HEK293 (cell line): ENCODE data around the gene ASIC4.

Source experiments
- CTCF ChIA-PET: fragments of 350-600 bp; formaldehyde crosslinking; extraction: SDS; loops from one replicate; lab custom pipeline; 2021; ENCODE audit warnings: antibody characterized with exemption; lab: Yijun Ruan, JAX
- POLR2A ChIA-PET: fragments of 300-600 bp; formaldehyde crosslinking; extraction: SDS; loops from one replicate; lab custom pipeline; 2020; ENCODE audit warnings: antibody characterized with exemption, inconsistent platforms; lab: Yijun Ruan, JAX
- H3K27ac ChIP-seq: fragments of 200-500 bp; sonication (Bioruptor generic); 2 replicates; pipeline ENCODE4 v1.5.1; 2014; ENCODE audit warnings: low read depth, low read length, control low read depth, inconsistent platforms; ENCODE audit errors: extremely low read depth
- H3K36me3 ChIP-seq, 2 experiments: fragments of 200-500 bp in 1 of 2; sonication (Bioruptor generic) in 1 of 2; 1 replicate in 1 of 2; 2 replicates in 1 of 2; pipeline ENCODE4 v1.5.1; 2014 to 2017; ENCODE audit warnings: inconsistent platforms in 2 of 2, low read length in 2 of 2; ENCODE audit not compliant: control insufficient read depth in 2 of 2, insufficient read depth in 1 of 2
- H3K4me1 ChIP-seq: fragments of 200-500 bp; sonication (Bioruptor generic); 2 replicates; pipeline ENCODE4 v1.5.1; 2014; ENCODE audit warnings: mild to moderate bottlenecking, low read length, inconsistent platforms; ENCODE audit not compliant: control insufficient read depth, insufficient read depth
- H3K4me3 ChIP-seq: 2 replicates; pipeline ENCODE4 v1.5.1; 2011; ENCODE audit warnings: low read depth, mild to moderate bottlenecking, control low read depth, low read length, moderate library complexity
- H3K9me3 ChIP-seq: fragments of 200-500 bp; sonication (Bioruptor generic); 2 replicates; pipeline ENCODE4 v1.5.1; 2014; ENCODE audit warnings: low read depth, low read length, inconsistent platforms; ENCODE audit not compliant: control insufficient read depth, insufficient read depth
- GLI2 ChIP-seq: fragments of 450-650 bp; formaldehyde crosslinking; IDR thresholded peaks from 2 replicates; pipeline ENCODE4; 2017; ENCODE audit warnings: missing biosample characterization, missing genetic modification characterization, low read depth, borderline replicate concordance
- GLIS1 ChIP-seq: fragments of 450-650 bp; formaldehyde crosslinking; IDR thresholded peaks from 2 replicates; pipeline ENCODE4 v1.5.1; 2016; ENCODE audit warnings: missing biosample characterization, missing genetic modification characterization
- MEIS1 ChIP-seq: sonication (generic); formaldehyde crosslinking; IDR thresholded peaks from 2 replicates; pipeline ENCODE4 v1.8.1; 2022; ENCODE audit warnings: missing genetic modification reagents, mild to moderate bottlenecking, borderline replicate concordance
- SALL2 ChIP-seq: fragments of 450-650 bp; formaldehyde crosslinking; IDR thresholded peaks from 2 replicates; pipeline ENCODE4 v1.5.0; 2017; ENCODE audit warnings: missing biosample characterization, mild to moderate bottlenecking, missing genetic modification characterization, borderline replicate concordance
- SETDB1 ChIP-seq: IDR thresholded peaks from one replicate; pipeline ENCODE4 v1.6.1; 2017; ENCODE audit warnings: mild to moderate bottlenecking, low read length, moderate library complexity, mixed read lengths; ENCODE audit not compliant: insufficient read length
- ZBTB1 ChIP-seq: fragments of 450-650 bp; formaldehyde crosslinking; IDR thresholded peaks from 2 replicates; pipeline ENCODE4 v1.5.1; 2016; ENCODE audit warnings: missing biosample characterization, missing genetic modification characterization
- ZBTB20 ChIP-seq: fragments of 450-650 bp; formaldehyde crosslinking; IDR thresholded peaks from 2 replicates; pipeline ENCODE4 v1.5.1; 2016; ENCODE audit warnings: missing biosample characterization, missing genetic modification characterization
- ZBTB21 ChIP-seq: fragments of 450-650 bp; formaldehyde crosslinking; IDR thresholded peaks from 2 replicates; pipeline ENCODE4 v1.5.1; 2017; ENCODE audit warnings: missing biosample characterization, missing genetic modification characterization
- ZBTB44 ChIP-seq: fragments of 450-650 bp; IDR thresholded peaks from 2 replicates; pipeline ENCODE4 v1.5.1; 2018; ENCODE audit warnings: missing biosample characterization, mild to moderate bottlenecking, missing genetic modification characterization
- ZFHX2 ChIP-seq: fragments of 450-650 bp; formaldehyde crosslinking; conservative IDR thresholded peaks from 2 replicates; pipeline ENCODE4 v1.5.1; 2016; ENCODE audit warnings: missing biosample characterization, missing genetic modification characterization
- ZFP37 ChIP-seq: fragments of 450-650 bp; formaldehyde crosslinking; IDR thresholded peaks from 2 replicates; pipeline ENCODE4 v1.5.1; 2016; ENCODE audit warnings: missing biosample characterization, missing genetic modification characterization
- ZNF157 ChIP-seq: fragments of 450-650 bp; formaldehyde crosslinking; IDR thresholded peaks from 2 replicates; pipeline ENCODE4 v1.5.1; 2016; ENCODE audit warnings: missing biosample characterization, missing genetic modification characterization
- ZNF19 ChIP-seq: fragments of 450-650 bp; formaldehyde crosslinking; IDR thresholded peaks from 2 replicates; pipeline ENCODE4; 2016; ENCODE audit warnings: missing biosample characterization, missing genetic modification characterization, low read depth
- ZNF202 ChIP-seq: fragments of 450-650 bp; formaldehyde crosslinking; IDR thresholded peaks from 2 replicates; pipeline ENCODE4 v1.5.1; 2016; ENCODE audit warnings: missing biosample characterization, missing genetic modification characterization, borderline replicate concordance
- ZNF223 ChIP-seq: fragments of 450-650 bp; formaldehyde crosslinking; IDR thresholded peaks from 2 replicates; pipeline ENCODE4 v1.5.1; 2016; ENCODE audit warnings: missing biosample characterization, missing genetic modification characterization
- ZNF26 ChIP-seq: fragments of 450-650 bp; formaldehyde crosslinking; IDR thresholded peaks from 2 replicates; pipeline ENCODE4 v1.5.1; 2016; ENCODE audit warnings: missing biosample characterization, missing genetic modification characterization
- ZNF37A ChIP-seq: fragments of 450-650 bp; IDR thresholded peaks from 2 replicates; pipeline ENCODE4 v1.5.1; 2018; ENCODE audit warnings: missing biosample characterization, missing genetic modification characterization
- ZNF529 ChIP-seq: fragments of 450-650 bp; formaldehyde crosslinking; IDR thresholded peaks from 2 replicates; pipeline ENCODE4 v1.5.1; 2017; ENCODE audit warnings: missing genetic modification characterization, missing biosample characterization; ENCODE audit not compliant: insufficient replicate concordance
- ZNF530 ChIP-seq: fragments of 450-650 bp; formaldehyde crosslinking; IDR thresholded peaks from 2 replicates; pipeline ENCODE4 v1.5.1; 2016; ENCODE audit warnings: low read depth, missing biosample characterization, missing genetic modification characterization
- ZNF555 ChIP-seq: fragments of 450-650 bp; formaldehyde crosslinking; conservative IDR thresholded peaks from 2 replicates; pipeline ENCODE4 v1.5.1; 2017; ENCODE audit warnings: missing biosample characterization, mild to moderate bottlenecking, missing genetic modification characterization, inconsistent platforms
- ZNF560 ChIP-seq: fragments of 450-650 bp; formaldehyde crosslinking; IDR thresholded peaks from 2 replicates; pipeline ENCODE4 v1.5.1; 2017; ENCODE audit warnings: missing biosample characterization, missing genetic modification characterization, borderline replicate concordance
- ZNF580 ChIP-seq: fragments of 450-650 bp; formaldehyde crosslinking; IDR thresholded peaks from 2 replicates; pipeline ENCODE4 v1.5.1; 2016; ENCODE audit warnings: missing biosample characterization, missing genetic modification characterization
- ZNF585B ChIP-seq: fragments of 450-650 bp; formaldehyde crosslinking; IDR thresholded peaks from 2 replicates; pipeline ENCODE4 v1.5.1; 2016; ENCODE audit warnings: missing biosample characterization, missing genetic modification characterization
- ZNF621 ChIP-seq: fragments of 450-650 bp; formaldehyde crosslinking; IDR thresholded peaks from 2 replicates; pipeline ENCODE4 v1.5.1; 2017; ENCODE audit warnings: missing biosample characterization, missing genetic modification characterization
- ZNF629 ChIP-seq: fragments of 450-650 bp; formaldehyde crosslinking; IDR thresholded peaks from 2 replicates; pipeline ENCODE4 v1.5.1; 2017; ENCODE audit warnings: missing biosample characterization, missing genetic modification characterization
- ZNF830 ChIP-seq: fragments of 450-650 bp; IDR thresholded peaks from 2 replicates; pipeline ENCODE4 v1.5.0; 2018; ENCODE audit warnings: missing biosample characterization, missing genetic modification characterization, low read depth, mild to moderate bottlenecking, moderate library complexity
- TF ChIP-seq, protein P1 (sequence below): fragments of 450-650 bp; formaldehyde crosslinking; IDR thresholded peaks from 2 replicates; pipeline ENCODE4 v1.5.1; 2016; ENCODE audit warnings: missing biosample characterization, missing genetic modification characterization
- TF ChIP-seq, protein P2 (sequence below): fragments of 450-650 bp; formaldehyde crosslinking; IDR thresholded peaks from 2 replicates; pipeline ENCODE4; 2016; ENCODE audit warnings: missing biosample characterization, missing genetic modification characterization
- TF ChIP-seq, protein P3 (sequence below): fragments of 450-650 bp; formaldehyde crosslinking; IDR thresholded peaks from 2 replicates; pipeline ENCODE4 v1.5.1; 2016; ENCODE audit warnings: missing biosample characterization, missing genetic modification characterization

The ASIC4 gene

DNA sequence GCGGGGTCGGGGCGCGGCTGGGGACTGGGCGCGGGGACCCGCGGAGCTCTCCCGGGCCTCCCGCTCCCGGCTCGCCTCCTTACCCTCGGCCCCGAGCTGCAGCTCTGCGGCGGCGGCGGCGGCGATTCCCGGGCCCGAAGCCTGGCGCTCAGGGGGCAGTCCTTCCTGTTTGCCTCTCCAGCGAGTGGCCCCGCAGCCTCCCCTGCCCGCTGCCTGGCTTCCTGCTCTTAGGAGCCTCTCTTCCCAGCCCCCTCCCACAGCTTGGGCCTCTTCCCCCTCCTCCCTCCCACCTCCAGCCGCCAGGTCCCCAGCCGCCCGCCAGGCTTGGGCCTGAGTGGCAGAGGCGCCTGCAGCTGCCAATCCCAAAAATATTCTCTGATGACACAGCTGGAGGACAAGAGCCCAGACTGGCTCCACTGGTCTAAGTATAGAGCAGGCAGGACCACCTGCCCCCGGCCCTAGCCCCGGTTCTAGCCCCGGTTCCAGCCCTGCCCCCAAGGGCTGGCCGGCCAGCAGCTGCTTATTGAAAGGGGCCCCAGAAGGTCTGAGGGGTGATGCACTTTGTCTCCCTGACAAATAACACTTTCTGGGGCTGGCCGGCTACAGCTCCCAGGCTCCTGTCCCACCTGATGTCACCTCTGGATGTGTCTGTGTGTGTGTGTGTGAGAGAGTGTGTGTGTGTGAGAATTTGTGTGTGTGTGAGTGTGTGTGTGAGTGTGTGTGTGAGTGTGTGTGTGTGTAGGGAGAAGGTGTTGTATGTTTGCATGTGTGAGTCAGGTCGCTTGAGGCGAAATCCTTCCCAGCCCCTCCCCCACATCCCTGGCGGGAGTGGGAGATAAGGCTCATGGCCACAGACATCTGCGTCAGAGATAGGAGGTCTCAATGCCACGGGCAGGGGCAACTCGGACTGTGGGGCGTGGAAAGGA, 57.3 kb downstream of the ASIC4 start, which contains the start of gene OBSL1:
OBSL1 (minus strand) TSS at position 229 of the 926 bp plus-strand sequence. CDS start 307 bp downstream, outside the sequence.
- no peaks in the 10 kb centered on the region for H3K9me3 ChIP-seq
- TF ChIP-seq ZNF26 (no peak), ZNF629 (peak; percentile 78), ZNF555 (tag by site-specific recombination) (no peak), SETDB1 (no peak), ZFHX2 (peak; percentile 90), ZNF830 (no peak), ZNF202 (tag by site-specific recombination) (no peak), ZNF157 (no peak), ZFP37 (peak; percentile 81; the same call in 1 of the 2 replicates), ZNF585B (tag by site-specific recombination) (no peak), ZNF621 (tag by site-specific recombination) (peak; percentile 80; the same call in 1 of the 2 replicates), MEIS1 (CRISPR knock-in tag) (no peak), ZNF223 (tag by site-specific recombination) (no peak), ZNF530 (tag by site-specific recombination) (no peak), ZNF19 (tag by site-specific recombination) (no peak), ZNF560 (tag by site-specific recombination) (no peak), ZBTB1 (tag by site-specific recombination) (no peak), ZNF37A (tag by site-specific recombination) (no peak), GLIS1 (peak; percentile 5; the same call in 1 of the 2 replicates), GLI2 (tag by site-specific recombination) (no peak; the same call in 1 of the 2 replicates), ZNF529 (no peak), ZNF580 (tag by site-specific recombination) (no peak), ZBTB44 (tag by site-specific recombination) (no peak), ZBTB21 (0 out of 2 replicates have a peak, but pooled peaks have one; percentile 39), ZBTB20 (tag by site-specific recombination) (peak; percentile 72; the same call in 1 of the 2 replicates), SALL2 (tag by site-specific recombination) (peak; percentile 92; the same call in 1 of the 2 replicates)
- TF ChIP-seq, protein P1, sequence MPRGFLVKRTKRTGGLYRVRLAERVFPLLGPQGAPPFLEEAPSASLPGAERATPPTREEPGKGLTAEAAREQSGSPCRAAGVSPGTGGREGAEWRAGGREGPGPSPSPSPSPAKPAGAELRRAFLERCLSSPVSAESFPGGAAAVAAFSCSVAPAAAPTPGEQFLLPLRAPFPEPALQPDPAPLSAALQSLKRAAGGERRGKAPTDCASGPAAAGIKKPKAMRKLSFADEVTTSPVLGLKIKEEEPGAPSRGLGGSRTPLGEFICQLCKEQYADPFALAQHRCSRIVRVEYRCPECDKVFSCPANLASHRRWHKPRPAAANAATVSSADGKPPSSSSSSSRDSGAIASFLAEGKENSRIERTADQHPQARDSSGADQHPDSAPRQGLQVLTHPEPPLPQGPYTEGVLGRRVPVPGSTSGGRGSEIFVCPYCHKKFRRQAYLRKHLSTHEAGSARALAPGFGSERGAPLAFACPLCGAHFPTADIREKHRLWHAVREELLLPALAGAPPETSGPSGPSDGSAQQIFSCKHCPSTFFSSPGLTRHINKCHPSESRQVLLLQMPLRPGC = peak; percentile 92
- TF ChIP-seq, protein P2, sequence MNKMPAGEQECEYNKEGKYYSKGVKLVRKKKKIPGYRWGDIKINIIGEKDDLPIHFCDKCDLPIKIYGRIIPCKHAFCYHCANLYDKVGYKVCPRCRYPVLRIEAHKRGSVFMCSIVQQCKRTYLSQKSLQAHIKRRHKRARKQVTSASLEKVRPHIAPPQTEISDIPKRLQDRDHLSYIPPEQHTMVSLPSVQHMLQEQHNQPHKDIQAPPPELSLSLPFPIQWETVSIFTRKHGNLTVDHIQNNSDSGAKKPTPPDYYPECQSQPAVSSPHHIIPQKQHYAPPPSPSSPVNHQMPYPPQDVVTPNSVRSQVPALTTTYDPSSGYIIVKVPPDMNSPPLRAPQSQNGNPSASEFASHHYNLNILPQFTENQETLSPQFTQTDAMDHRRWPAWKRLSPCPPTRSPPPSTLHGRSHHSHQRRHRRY (tag by site-specific recombination) = no peak
- TF ChIP-seq, protein P3, sequence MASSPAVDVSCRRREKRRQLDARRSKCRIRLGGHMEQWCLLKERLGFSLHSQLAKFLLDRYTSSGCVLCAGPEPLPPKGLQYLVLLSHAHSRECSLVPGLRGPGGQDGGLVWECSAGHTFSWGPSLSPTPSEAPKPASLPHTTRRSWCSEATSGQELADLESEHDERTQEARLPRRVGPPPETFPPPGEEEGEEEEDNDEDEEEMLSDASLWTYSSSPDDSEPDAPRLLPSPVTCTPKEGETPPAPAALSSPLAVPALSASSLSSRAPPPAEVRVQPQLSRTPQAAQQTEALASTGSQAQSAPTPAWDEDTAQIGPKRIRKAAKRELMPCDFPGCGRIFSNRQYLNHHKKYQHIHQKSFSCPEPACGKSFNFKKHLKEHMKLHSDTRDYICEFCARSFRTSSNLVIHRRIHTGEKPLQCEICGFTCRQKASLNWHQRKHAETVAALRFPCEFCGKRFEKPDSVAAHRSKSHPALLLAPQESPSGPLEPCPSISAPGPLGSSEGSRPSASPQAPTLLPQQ (tag by site-specific recombination) = peak; percentile 89

More for the DNA sequence above, 57.3 kb downstream of the ASIC4 start, which contains the start of gene OBSL1:
- ChIA-PET POLR2A (interaction anchor here (0.6 to 2.5 kb wide), 13 partner anchors 11 to 292 kb away, joined by 3 to 44 read pairs (median 5); partner anchors contain the start of genes CHPF, STK11IP and TMEM198), CTCF (interaction anchor here (0.7 to 3.5 kb wide), 8 partner anchors 11 to 1200 kb away, joined by 3 to 32 read pairs (median 4); no protein-coding TSS in a partner anchor)
- H3K4me3 ChIP-seq = peak within 1 kb of the TSS; percentile 91
- H3K36me3 ChIP-seq = peaks cover 0 to 35% of the 10 kb centered on the region in 2 experiments; a peak in 1 of 3 replicates
- peaks cover 14% of the 10 kb centered on the region for H3K4me1 ChIP-seq
- H3K27ac ChIP-seq = peak within 1 kb of the TSS; percentile 86
